ENCODE data around the gene ABHD12.
"Not testable (repeated sequence)": the region's sequence is repeated elsewhere in the genome, so short reads cannot be mapped to it uniquely, and the experiment has no call there.

The ABHD12 gene

GRCh38 chr20:25315418-25316210, 75.0 kb downstream of the ABHD12 start:
- FAIRE-seq (no peak), DNase-seq (ENCODE audit: insufficient read length, low spot score) (no peak)
- TF ChIP-seq, protein P1, sequence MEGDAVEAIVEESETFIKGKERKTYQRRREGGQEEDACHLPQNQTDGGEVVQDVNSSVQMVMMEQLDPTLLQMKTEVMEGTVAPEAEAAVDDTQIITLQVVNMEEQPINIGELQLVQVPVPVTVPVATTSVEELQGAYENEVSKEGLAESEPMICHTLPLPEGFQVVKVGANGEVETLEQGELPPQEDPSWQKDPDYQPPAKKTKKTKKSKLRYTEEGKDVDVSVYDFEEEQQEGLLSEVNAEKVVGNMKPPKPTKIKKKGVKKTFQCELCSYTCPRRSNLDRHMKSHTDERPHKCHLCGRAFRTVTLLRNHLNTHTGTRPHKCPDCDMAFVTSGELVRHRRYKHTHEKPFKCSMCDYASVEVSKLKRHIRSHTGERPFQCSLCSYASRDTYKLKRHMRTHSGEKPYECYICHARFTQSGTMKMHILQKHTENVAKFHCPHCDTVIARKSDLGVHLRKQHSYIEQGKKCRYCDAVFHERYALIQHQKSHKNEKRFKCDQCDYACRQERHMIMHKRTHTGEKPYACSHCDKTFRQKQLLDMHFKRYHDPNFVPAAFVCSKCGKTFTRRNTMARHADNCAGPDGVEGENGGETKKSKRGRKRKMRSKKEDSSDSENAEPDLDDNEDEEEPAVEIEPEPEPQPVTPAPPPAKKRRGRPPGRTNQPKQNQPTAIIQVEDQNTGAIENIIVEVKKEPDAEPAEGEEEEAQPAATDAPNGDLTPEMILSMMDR (IDR thresholded peaks at IDR 0.05; ENCODE audit: insufficient read depth, missing control alignments): no peak

GRCh38 chr20:25314497-25315417, 75.9 kb downstream of the ABHD12 start:
- DNase-seq (ENCODE audit: insufficient read length, low spot score) (no peak), FAIRE-seq (no peak)
- TF ChIP-seq, protein P1 (IDR thresholded peaks at IDR 0.05; ENCODE audit: insufficient read depth, missing control alignments): no peak

GRCh38 chr20:25313593-25313992, 77.0 kb downstream of the ABHD12 start:
- DNase-seq (ENCODE audit: insufficient read length, low spot score): no peak
- TF ChIP-seq, protein P1 (IDR thresholded peaks at IDR 0.05; ENCODE audit: insufficient read depth, missing control alignments): no peak
- FAIRE-seq: no peak

DNA sequence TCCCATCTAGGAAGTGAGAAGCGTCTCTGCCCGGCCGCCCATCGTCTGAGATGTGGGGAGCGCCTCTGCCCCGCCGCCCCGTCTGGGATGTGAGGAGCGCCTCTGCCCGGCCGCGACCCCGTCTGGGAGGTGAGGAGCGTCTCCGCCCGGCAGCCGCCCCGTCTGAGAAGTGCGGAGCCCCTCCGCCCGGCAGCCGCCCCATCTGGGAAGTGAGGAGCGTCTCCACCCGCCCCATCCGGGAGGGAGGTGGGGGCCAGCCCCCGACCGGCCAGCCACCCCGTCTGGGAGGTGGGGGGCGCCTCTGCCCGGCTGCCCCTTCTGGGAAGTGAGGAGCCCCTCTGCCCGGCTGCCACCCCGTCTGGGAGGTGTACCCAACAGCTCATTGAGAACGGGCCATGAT, 77.9 kb downstream of the ABHD12 start:
- FAIRE-seq; DNase-seq (ENCODE audit: insufficient read length, low spot score): not testable (repeated sequence)

GRCh38 chr20:25310921-25311728, 79.5 kb downstream of the ABHD12 start:
- TF ChIP-seq, protein P1 (IDR thresholded peaks at IDR 0.05; ENCODE audit: insufficient read depth, missing control alignments): no peak
- FAIRE-seq (no peak), DNase-seq (ENCODE audit: insufficient read length, low spot score) (no peak)

- no peak for DNase-seq (ENCODE audit: insufficient read length, low spot score)
Observed at GRCh38 chr20:25310268-25310920, 80.2 kb downstream of the ABHD12 start.

More at GRCh38 chr20:25310268-25310920, 80.2 kb downstream of the ABHD12 start:
- TF ChIP-seq, protein P1 (IDR thresholded peaks at IDR 0.05; ENCODE audit: insufficient read depth, missing control alignments): no peak
- FAIRE-seq: no peak
